Upper lobe of left lung (tissue), 6 donors: Measurements from ENCODE around the gene COX6B2. TPM values are rescaled to one million over a fixed set of nuclear protein-coding genes. Genes with fewer than 3 reads are reported as not detected.
A peak's percentile ranks its signal among the peaks of the same experiment; 100 is the strongest.

Experiments
- ATAC-seq, 2 donors: fragments of 200-7000 bp; cut with Tn5 transposase; one replicate each; pipeline ENCODE4 v1.9.1; 2022; ENCODE audit warnings: mild to moderate bottlenecking in 2 of 2, moderate library complexity in 2 of 2; ENCODE audit not compliant: low FRiP score in 2 of 2
- DNase-seq, 2 donors: peaks; one replicate each; pipeline ENCODE4 v3.0.0-alpha.2; 2019 to 2020
- H3K27ac ChIP-seq, 4 donors: fragments of 200-600 bp; sonication (generic); one replicate each; pipeline ENCODE4 v1.5.1; 2016 to 2019
- H3K27me3 ChIP-seq, 4 donors: fragments of 200-600 bp; sonication (generic); one replicate each; pipeline ENCODE4 v1.5.1; 2017 to 2019
- H3K36me3 ChIP-seq, 4 donors: fragments of 200-600 bp; sonication (generic); one replicate each; pipeline ENCODE4 v1.5.1; 2016 to 2019
- H3K4me1 ChIP-seq, 4 donors: fragments of 200-600 bp; sonication (generic); one replicate each; pipeline ENCODE4 v1.5.1; 2018 to 2019
- H3K4me3 ChIP-seq, 4 donors: fragments of 200-600 bp; sonication (generic); one replicate each; pipeline ENCODE4 v1.5.1; 2017 to 2019; ENCODE audit warnings: mild to moderate bottlenecking in 2 of 4, moderate library complexity in 1 of 4
- H3K9me3 ChIP-seq, 4 donors: fragments of 200-600 bp; sonication (generic); one replicate each; pipeline ENCODE4 v1.5.1; 2018 to 2019
- CTCF ChIP-seq, 6 experiments: fragments of 450-650 bp in 4 of 6; fragments of 200-600 bp in 2 of 6; sonication (generic) in 2 of 6; IDR thresholded peaks; one replicate each; pipeline ENCODE4 v1.5.1; 2016 to 2019; ENCODE audit warnings: antibody characterized with exemption in 6 of 6
- EP300 ChIP-seq, 4 donors: sonication (generic); formaldehyde crosslinking; IDR thresholded peaks; one replicate each; pipeline ENCODE4 v1.5.1; 2017; ENCODE audit warnings: antibody characterized with exemption in 4 of 4, control low read depth in 2 of 4
- POLR2A ChIP-seq, 4 donors: fragments of 450-650 bp; IDR thresholded peaks; one replicate each; pipeline ENCODE4 v1.5.1; 2016 to 2017; ENCODE audit warnings: antibody characterized with exemption in 4 of 4, mild to moderate bottlenecking in 2 of 4
- POLR2AphosphoS5 ChIP-seq, 2 donors: sonication (generic); formaldehyde crosslinking; IDR thresholded peaks; one replicate each; pipeline ENCODE4 v1.5.1; 2017; ENCODE audit warnings: antibody characterized with exemption in 2 of 2
- WGBS, 2 donors: methylation state at CpG; one replicate each; pipeline ENCODE4 v1.1.5; 2017 to 2018; 5-methylcytosine and 5-hydroxymethylcytosine counted together
- total RNA-seq, 6 donors: library from RNA; depleted of rRNA in 4 of 6; stranded (reverse); fragments of >200 nt in 4 of 6; gene quantifications; one replicate each; pipeline versions ENCODE4 v1.1.0 to v1.2.1, GENCODE V29; 2016 to 2021
- donor health status: DM: no; HTN: no; CAD: no; lungs with moderate emphysema.
- donor health status: DM: no; HTN: yes; CAD: no; lungs with severe emphysema.

The COX6B2 gene
- total RNA-seq, 6 donors from 2014 or later, result 0.20 TPM; not detected in 5

- Histone ChIP-seq H3K27ac (peak overlapping the region in 1 of 4 donors; percentile 39), H3K27me3 (peaks cover 1 to 49% (median 26%) of the 10 kb centered on the region in 4 donors), H3K4me1 (peaks cover 7 to 23% (median 17%) of the 10 kb centered on the region in 4 donors), H3K9me3 (no peaks in the 10 kb centered on the region), H3K36me3 (no peaks in the 10 kb centered on the region), H3K4me3 (no peak overlapping the region)
- 10 to 19% methylated on average over 18 to 29 of the region's 31 CpGs for WGBS, 2 donors
- no peak for TF ChIP-seq POLR2AphosphoS5 (IDR thresholded peaks at IDR 0.05)
- TF ChIP-seq POLR2A (IDR thresholded peaks at IDR 0.05), result no peak
- no peak for TF ChIP-seq EP300 (IDR thresholded peaks at IDR 0.05)
- TF ChIP-seq CTCF (IDR thresholded peaks at IDR 0.05), result no peak
- no peak for ATAC-seq
- peak in 1 of 2 donors; percentile 84 for DNase-seq
Measured at GRCh38 chr19:55373993-55374757, 19.7 kb upstream of the COX6B2 start.

DNA sequence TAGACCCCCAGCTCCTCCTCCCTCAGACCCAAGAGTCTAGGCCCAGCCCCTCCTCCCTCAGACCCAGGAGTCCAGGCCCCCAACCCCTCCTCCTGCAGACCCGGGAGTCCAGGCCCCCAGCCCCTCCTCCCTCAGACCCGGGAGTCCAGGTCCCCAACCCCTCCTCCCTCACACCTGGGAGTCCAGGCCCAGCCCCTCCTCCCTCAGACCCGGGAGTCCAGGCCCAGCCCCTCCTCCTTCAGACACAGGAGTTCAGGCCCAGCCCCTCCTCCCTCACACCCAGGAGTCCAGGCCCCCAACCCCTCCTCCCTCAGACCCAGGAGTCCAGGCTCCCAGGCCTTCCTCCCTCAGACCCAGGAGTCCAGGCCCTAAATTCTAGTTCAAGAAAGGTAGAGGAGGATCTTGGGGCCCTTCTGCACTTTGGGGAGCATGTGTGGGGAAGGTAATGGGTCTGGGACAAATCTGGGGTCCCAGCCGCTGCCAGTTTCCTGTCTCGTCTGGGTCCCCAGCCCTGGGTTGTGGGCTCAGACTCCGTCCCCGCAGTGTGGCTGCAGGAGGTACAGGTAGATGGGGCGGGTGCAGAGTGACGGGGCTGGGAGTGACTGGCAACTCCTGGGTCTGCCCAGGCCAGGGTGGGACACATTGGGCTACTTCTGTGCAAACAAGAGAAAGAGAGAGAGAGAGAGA lies 18.9 kb upstream of the COX6B2 start:
- 46 to 48% methylated on average over 7 of the region's 9 CpGs for WGBS, 2 donors
- ATAC-seq (no peak), DNase-seq (no peak)
- no peak for TF ChIP-seq CTCF (IDR thresholded peaks at IDR 0.05)
- no peak for TF ChIP-seq POLR2AphosphoS5 (IDR thresholded peaks at IDR 0.05)
- TF ChIP-seq POLR2A (IDR thresholded peaks at IDR 0.05), result no peak
- no peak for TF ChIP-seq EP300 (IDR thresholded peaks at IDR 0.05)
- Histone ChIP-seq H3K4me1 (peaks cover 11 to 29% (median 21%) of the 10 kb centered on the region in 4 donors), H3K27ac (no peak overlapping the region), H3K27me3 (peaks cover 1 to 56% (median 30%) of the 10 kb centered on the region in 4 donors), H3K4me3 (no peak overlapping the region), H3K36me3 (no peaks in the 10 kb centered on the region), H3K9me3 (no peaks in the 10 kb centered on the region)

DNA sequence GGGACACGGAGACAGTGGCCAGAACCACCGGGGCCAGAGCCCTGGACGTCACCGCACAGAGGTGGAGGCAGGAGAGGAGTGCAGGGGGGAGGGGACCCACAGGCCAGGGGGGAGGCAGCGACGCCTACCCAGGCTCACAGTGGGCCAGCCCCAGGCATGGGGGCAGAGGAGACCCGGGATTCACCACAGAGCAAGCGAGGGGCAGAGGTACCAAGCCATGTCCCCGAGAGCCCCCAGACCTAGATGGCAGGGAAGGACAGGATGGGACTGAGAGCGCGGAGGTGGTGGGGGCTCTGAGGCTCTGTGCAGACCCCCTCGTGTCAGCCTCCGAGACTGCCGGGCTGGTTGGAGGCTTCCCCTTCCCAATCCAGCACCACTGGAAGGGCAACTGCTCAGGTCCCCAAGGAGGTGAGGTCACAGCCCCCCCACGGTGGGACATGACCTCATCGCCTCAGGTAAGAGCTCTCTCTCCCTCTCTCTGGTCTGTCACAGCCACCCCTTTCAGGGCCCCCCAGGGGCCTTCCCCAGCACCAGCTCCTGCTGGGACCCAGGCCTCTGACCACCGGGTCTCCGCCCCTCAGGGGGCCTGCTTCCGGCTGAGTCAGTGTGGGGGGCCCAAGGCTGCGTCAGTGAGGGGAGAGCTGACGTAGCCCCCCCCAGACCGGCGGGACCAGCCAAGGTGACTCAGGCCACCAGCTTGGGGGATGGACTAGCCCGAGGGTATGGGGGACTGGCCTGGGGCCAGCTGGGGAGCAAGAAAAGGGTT lies 18.0 kb upstream of the COX6B2 start:
- no peak overlapping the region for H3K27ac ChIP-seq
- H3K4me3 ChIP-seq, result no peak overlapping the region
- no peak for TF ChIP-seq CTCF (IDR thresholded peaks at IDR 0.05)
- TF ChIP-seq EP300 (IDR thresholded peaks at IDR 0.05), result no peak
- no peak for TF ChIP-seq POLR2AphosphoS5 (IDR thresholded peaks at IDR 0.05)
- ATAC-seq (no peak), DNase-seq (no peak)
- H3K27me3 ChIP-seq, result peaks cover 1 to 60% (median 34%) of the 10 kb centered on the region in 4 donors
- no peaks in the 10 kb centered on the region for H3K9me3 ChIP-seq
- WGBS, 2 donors, result 30 to 37% methylated on average over 9 to 20 of the region's 24 CpGs
- peaks cover 11 to 29% (median 21%) of the 10 kb centered on the region in 4 donors for H3K4me1 ChIP-seq
- H3K36me3 ChIP-seq, result no peaks in the 10 kb centered on the region

- H3K9me3 ChIP-seq, result no peaks in the 10 kb centered on the region
- H3K27me3 ChIP-seq, result peaks cover 1 to 58% (median 34%) of the 10 kb centered on the region in 4 donors
- TF ChIP-seq CTCF (IDR thresholded peaks at IDR 0.05) (no peak), EP300 (IDR thresholded peaks at IDR 0.05) (no peak)
- H3K27ac ChIP-seq, result no peak within 1 kb of the TSS
- no peaks in the 10 kb centered on the region for H3K36me3 ChIP-seq
- DNase-seq (no peak), ATAC-seq (peak in 1 of 2 donors; percentile 9)
- H3K4me3 ChIP-seq, result peak within 1 kb of the TSS in 3 of 4 donors; percentile 17 to 38 (median 25)
- H3K4me1 ChIP-seq, result peaks cover 11 to 29% (median 21%) of the 10 kb centered on the region in 4 donors
- WGBS, 2 donors, result 6 to 19% methylated on average over 18 to 31 of the region's 32 CpGs
Measured at GRCh38 chr19:55370305-55370988, 15.9 kb upstream of the COX6B2 start, which contains the start of gene IL11. Gene IL11 (minus strand): TSS chr19:55370463. CDS start chr19:55370310, 153 bp downstream.
